Measurements from ENCODE around the gene PTPRK.

PTPRK gene

GRCh38 chr6:128518434-128519131, 1.8 kb downstream of the PTPRK start:
- peak in 3 of 42 donors; percentile 56 to 74 (median 68) for DNase-seq

GRCh38 chr6:128517124-128517523, 3.3 kb downstream of the PTPRK start:
- intact Hi-C loops (cut with DNase I): loop anchor here (10.0 kb wide), 1 partner anchor 182 kb away; no protein-coding TSS in a partner anchor
- no peak for DNase-seq

More at GRCh38 chr6:128518434-128519131, 1.8 kb downstream of the PTPRK start:
- intact Hi-C loops (cut with DNase I): loop anchor here (10.0 kb wide), 1 partner anchor 184 kb away; no protein-coding TSS in a partner anchor

- intact Hi-C loops (cut with DNase I): loop anchor here (10.0 kb wide), 1 partner anchor 182 kb away; no protein-coding TSS in a partner anchor
- DNase-seq: peak in 1 of 42 donors; percentile 51
Measured at GRCh38 chr6:128516514-128516898, 3.9 kb downstream of the PTPRK start.

GRCh38 chr6:128515550-128516513, 4.6 kb downstream of the PTPRK start:
- intact Hi-C loops (cut with DNase I): loop anchor here (10.0 kb wide), 1 partner anchor 181 kb away; no protein-coding TSS in a partner anchor

GRCh38 chr6:128513878-128514277, 6.5 kb downstream of the PTPRK start:
- intact Hi-C loops (cut with DNase I): loop anchor here (10.0 kb wide), 1 partner anchor 179 kb away; no protein-coding TSS in a partner anchor
- DNase-seq: peak in 2 of 42 donors; percentile 43 to 62

More at GRCh38 chr6:128515550-128516513, 4.6 kb downstream of the PTPRK start:
- DNase-seq: no peak

GRCh38 chr6:128512296-128512695, 8.1 kb downstream of the PTPRK start:
- no peak for DNase-seq

GRCh38 chr6:128511506-128511905, 8.9 kb downstream of the PTPRK start:
- intact Hi-C loops (cut with DNase I): loop anchor here (10.0 kb wide), 1 partner anchor 177 kb away; no protein-coding TSS in a partner anchor
- no peak for DNase-seq

More at GRCh38 chr6:128512296-128512695, 8.1 kb downstream of the PTPRK start:
- intact Hi-C loops (cut with DNase I): loop anchor here (10.0 kb wide), 1 partner anchor 177 kb away; no protein-coding TSS in a partner anchor

GRCh38 chr6:128509709-128510108, 10.7 kb downstream of the PTPRK start:
- DNase-seq: no peak
- intact Hi-C loops (cut with DNase I): loop anchor here (10.0 kb wide), 1 partner anchor 175 kb away; no protein-coding TSS in a partner anchor

GRCh38 chr6:128508588-128509296, 11.7 kb downstream of the PTPRK start:
- intact Hi-C loops (cut with DNase I): no loop called here
- DNase-seq: peak in 28 of 42 donors; percentile 20 to 86 (median 60)

- no peak for DNase-seq
- intact Hi-C loops (cut with DNase I): no loop called here
Measured at GRCh38 chr6:128507337-128508310, 12.8 kb downstream of the PTPRK start.

GRCh38 chr6:128505603-128506002, 14.8 kb downstream of the PTPRK start:
- no peak for DNase-seq
- intact Hi-C loops (cut with DNase I): no loop called here

- no peak for DNase-seq
- intact Hi-C loops (cut with DNase I): no loop called here
Measured at GRCh38 chr6:128504003-128504654, 16.3 kb downstream of the PTPRK start.

GRCh38 chr6:128500749-128501600, 19.4 kb downstream of the PTPRK start:
- intact Hi-C loops (cut with DNase I): no loop called here

GRCh38 chr6:128500014-128500413, 20.4 kb downstream of the PTPRK start:
- DNase-seq: no peak
- intact Hi-C loops (cut with DNase I): no loop called here

More at GRCh38 chr6:128500749-128501600, 19.4 kb downstream of the PTPRK start:
- DNase-seq: no peak

GRCh38 chr6:128499079-128499731, 21.2 kb downstream of the PTPRK start:
- no peak for DNase-seq
- intact Hi-C loops (cut with DNase I): no loop called here

- no peak for DNase-seq
- intact Hi-C loops (cut with DNase I): no loop called here
Measured at GRCh38 chr6:128498234-128498633, 22.2 kb downstream of the PTPRK start.
